RKO (cell line): ENCODE data around the gene RALGPS2.
"Not testable (repeated sequence)": the region's sequence is repeated elsewhere in the genome, so short reads cannot be mapped to it uniquely, and the experiment has no call there.

ENCODE experiments used
- DNase-seq: peaks from one replicate; pipeline ENCODE4 v3.0.0-alpha.2; 2016; ENCODE audit warnings: low spot score

The RALGPS2 gene

GRCh38 chr1:178781533-178782330 is 56.7 kb downstream of the RALGPS2 start:
- no peak for DNase-seq

GRCh38 chr1:178784131-178784536 is 59.1 kb downstream of the RALGPS2 start:
- peak; percentile 34 for DNase-seq

DNA sequence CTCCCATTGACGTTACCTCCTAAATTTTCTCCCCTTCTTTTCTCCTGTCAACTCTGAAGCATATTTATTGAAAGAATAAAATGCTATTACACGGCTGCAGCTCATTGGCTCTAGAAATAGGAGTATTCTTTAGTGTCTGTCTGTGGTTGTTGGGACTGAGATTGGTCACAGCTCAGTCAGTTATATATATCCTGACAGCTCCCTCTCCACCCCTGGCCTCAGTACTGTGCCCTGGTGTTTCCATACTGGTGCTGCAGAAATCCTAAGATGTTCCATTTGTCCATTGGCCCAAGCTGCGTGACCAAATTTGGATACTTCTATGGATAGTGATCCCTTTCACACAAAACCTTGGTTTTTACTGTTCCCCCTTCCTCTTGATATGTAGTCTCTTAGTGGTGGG is 67.3 kb downstream of the RALGPS2 start:
- DNase-seq: no peak

DNA sequence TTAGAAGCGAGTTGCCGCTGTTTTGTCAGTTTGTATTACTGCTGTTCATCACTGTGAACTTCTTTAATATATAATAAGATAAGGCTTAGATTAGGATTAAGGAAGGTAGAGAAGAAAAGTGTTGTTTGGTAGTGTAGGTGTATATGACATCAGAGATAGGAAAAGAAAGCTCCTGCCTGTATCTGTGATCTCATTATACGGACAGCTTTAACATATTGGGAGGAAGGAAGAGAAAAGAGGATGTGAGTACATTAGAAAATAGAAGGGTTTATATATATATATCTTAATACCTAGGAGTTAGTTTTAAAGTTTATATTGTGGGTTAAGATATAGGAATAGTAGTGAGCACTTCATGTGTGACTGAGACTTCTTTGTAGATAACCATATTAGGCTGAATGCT is 71.0 kb downstream of the RALGPS2 start:
- no peak for DNase-seq

GRCh38 chr1:178797590-178797989 is 72.5 kb downstream of the RALGPS2 start:
- DNase-seq: no peak

DNA sequence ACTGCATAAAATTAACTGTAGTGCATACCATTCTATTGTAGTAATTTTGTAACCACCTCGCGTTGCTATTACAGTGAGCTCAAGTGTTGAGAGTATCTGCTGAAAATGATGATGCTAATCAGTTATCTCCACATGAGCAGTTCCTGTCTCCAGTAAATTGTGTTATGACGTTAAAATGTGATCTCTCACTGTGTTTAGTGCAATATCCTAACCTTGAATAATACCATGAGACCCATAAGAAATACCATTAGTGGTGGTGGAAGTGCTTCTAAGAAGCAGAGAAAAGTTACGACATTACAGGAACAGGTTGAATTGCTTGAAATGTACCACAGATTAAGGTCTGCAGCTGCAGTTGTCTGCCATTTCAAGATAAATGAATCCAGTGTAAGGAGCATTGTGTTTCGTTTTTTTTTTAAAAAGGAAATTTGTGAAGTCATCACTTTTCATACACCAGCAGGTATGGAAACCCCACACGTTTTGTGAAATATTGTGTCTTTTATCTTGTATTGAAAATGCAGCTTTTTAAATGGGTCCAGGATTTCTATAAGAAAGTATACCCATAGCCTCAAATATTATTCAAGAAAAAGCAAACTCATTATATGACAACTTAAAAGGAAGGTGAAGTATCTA is 73.3 kb downstream of the RALGPS2 start:
- no peak for DNase-seq

GRCh38 chr1:178802873-178803272 is 77.8 kb downstream of the RALGPS2 start:
- DNase-seq: no peak

DNA sequence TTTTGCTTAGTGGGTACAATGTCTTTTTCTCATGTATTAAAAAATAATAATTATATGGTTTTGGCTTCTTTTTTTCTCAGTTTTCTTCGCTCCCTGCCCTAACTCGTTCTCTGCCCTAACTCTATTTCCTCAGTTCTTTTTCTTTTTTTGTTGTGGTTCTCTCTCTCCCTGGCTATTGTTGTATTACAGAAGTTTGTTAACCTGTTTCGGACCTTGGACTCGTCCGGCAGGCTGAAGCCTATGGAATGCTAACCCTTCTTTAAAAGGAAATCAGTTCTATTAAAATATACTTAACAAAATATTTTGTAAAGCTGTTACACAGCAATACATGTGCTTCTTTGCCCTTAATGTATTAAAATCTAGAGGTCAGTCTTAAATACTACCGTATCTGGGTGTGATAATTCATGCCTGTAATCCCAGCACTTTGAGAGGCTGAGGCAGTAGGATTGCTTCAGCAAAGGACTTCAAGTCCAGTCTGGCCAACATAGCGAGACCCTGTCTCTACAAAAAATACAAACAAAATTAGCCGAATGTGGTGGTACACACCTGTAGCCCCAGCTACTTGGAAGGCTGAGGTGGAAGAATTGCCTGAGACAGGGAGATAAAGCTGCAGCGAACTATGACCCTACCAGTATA is 81.7 kb downstream of the RALGPS2 start:
- no peak for DNase-seq

- DNase-seq: no peak
These were observed 83.5 kb downstream of the RALGPS2 start for GRCh38 chr1:178808529-178808928.

GRCh38 chr1:178810585-178810984 is 85.5 kb downstream of the RALGPS2 start:
- no peak for DNase-seq

- DNase-seq: no peak
These were observed 93.4 kb downstream of the RALGPS2 start for GRCh38 chr1:178818416-178818815.

GRCh38 chr1:178819123-178819522 is 94.1 kb downstream of the RALGPS2 start:
- no peak for DNase-seq

DNA sequence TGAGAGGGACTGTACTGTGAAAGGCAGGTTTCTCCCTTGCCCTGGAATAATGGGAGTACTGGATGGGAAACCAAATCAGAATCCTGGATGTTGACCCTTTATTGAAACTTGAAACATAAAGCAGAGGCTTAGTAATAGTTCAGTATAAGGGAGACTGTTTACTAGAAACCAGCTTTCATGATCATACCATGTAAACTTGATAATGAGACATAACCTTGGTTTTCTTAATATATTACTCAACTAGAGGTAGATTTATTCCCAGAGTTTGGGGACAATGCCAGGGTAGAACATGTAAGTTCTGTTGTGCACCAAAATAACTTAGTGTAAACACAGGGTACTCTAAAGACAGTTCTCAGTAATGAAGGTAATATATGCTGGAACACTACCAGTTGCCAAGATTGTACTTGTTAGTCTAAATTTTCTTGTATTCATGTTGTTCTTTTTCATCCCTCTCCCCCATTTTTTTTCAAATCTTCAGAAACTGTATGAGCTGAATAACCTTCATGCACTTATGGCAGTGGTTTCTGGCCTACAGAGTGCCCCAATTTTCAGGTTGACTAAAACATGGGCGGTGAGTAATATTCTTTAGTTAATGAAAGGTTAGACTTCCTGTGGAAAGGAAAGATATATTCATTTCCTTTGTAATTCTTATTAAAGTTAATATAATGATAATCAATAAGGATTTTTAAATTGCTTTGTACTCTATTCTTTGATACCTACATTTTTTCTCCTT is 96.3 kb downstream of the RALGPS2 start:
- DNase-seq: no peak

- DNase-seq: no peak
These were observed 100.1 kb downstream of the RALGPS2 start for GRCh38 chr1:178825167-178825566.

DNA sequence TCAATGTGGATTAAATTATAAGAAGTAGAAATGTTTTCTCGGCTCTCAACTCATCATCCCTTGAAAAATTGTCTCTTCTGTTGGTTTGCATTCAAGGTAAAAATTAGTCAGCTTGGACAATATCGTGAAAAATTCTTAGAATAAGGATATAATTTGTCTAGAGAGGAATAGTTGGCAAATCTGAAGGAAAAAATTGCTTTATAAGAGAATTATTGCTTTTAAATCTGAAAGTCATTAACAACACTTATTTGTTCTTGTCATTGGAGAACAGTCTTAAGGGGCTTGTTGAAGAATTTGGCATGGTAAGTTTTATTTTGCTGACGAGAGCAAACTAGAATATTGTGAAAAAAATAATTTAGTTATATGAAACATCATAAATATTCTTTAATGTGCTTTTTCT is 119.4 kb downstream of the RALGPS2 start:
- DNase-seq: no peak

DNA sequence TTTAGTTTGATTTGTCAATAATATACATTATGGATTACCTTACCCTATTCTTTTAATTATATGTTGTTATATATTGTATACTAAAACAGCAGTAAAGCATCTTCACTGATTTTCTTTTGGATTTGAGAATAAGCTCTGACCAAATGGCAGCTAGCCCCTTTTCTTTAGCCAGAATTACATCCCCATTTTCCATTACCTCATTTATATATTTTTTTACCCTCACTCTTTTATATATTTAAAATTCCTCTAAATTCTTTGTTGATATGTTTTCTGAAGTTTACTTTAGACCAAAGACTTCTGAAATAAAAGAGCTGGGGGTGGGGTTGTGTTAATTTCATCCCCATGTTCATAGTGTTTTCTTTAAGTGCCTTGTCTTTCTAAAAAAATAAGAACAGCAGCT is 121.3 kb downstream of the RALGPS2 start:
- no peak for DNase-seq

GRCh38 chr1:178847396-178847849 is 122.4 kb downstream of the RALGPS2 start:
- no peak for DNase-seq

DNA sequence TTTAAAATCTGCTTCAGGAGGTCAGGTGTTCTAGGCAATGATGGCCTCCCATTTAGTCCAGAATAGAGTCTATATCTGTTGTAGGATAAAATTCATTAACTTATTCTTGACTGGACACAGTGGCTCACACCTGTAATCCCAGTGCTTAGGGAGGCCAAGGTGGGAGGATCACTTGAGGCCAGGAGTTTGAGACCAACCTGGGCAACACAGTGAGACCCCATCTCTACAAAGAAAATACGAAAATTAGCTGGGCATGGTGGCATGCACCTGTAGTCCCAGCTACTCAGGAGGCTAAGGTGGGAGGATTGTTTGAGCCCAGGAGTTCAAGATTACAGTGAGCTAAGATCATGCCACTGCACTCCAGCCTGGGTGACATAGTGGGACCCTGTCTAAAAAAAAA is 122.9 kb downstream of the RALGPS2 start:
- not testable (repeated sequence) for DNase-seq

GRCh38 chr1:178849918-178850317 is 124.9 kb downstream of the RALGPS2 start:
- no peak for DNase-seq

DNA sequence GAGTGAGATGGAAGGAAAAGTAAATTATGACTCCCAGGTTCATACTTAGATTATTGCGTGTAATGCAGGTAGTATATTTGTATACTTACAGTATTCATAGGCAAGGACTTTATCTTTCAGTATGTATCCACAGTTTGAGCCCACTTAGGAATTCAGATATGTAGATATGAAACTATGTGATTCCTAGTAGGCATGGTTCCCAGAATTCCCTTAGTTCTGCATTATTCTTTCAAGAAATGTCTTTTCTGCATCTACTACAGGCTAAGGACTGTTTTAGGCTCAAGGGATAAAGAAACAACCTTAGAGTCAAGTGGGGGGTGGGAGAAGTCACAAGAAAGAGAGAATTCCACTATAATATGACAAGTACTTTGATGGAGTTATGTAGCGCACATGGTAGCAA is 132.1 kb downstream of the RALGPS2 start:
- no peak for DNase-seq

DNA sequence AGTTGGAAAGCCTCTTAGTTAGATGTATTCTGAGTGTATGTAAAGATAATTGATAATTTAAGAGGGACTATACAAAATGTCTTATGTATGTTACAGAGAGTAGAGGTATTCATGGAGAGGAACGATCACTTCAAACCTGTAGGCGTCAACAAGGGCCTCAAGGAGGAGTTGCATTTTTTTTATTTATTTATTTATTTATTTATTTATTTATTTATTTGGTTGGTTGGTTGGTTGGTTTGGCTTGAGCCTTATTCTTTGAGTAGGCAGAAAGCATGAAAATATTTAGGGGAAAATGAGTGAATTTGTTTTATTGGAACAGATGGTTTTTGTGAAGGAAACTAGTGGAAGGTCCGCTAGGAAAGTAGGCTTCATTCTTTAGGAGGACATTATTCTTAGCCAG is 137.4 kb downstream of the RALGPS2 start:
- no peak for DNase-seq

DNA sequence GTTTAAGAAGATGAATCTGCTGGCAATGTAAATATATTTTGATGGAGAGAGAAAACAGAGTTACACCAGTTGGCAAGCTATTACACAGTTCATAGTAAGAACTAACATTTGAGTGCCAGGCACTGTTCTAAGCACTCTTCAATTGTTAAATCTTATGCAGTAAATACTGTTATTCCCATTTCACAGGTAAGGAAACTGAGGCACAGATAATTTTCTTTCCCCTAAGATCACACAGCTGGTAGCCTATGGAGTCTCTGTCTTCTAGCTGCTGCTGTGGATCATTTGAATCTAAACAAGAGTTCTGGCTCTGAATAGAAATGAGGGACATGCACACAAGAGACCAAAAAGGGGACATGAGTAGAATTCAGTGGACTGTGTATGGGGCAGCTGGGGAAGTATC is 137.8 kb downstream of the RALGPS2 start:
- no peak for DNase-seq

- DNase-seq: no peak
These were observed 139.3 kb downstream of the RALGPS2 start for GRCh38 chr1:178864326-178864725.
